WTC11 (cell line): ENCODE results near the gene RPS6KC1. TPM values are rescaled to one million over a fixed set of nuclear protein-coding genes. Genes with fewer than 3 reads are reported as not detected.
A peak's percentile ranks its signal among the peaks of the same experiment; 100 is the strongest.

Experiments used
- ATAC-seq: fragments of 200-7000 bp; cut with Tn5 transposase; 2 replicates; pipeline ENCODE4 v1.10.0; 2021; ENCODE audit warnings: mild to moderate bottlenecking, moderate library complexity
- CTCF ChIA-PET: fragments of 300-600 bp; sonication (Branson Sonifier 250); formaldehyde crosslinking; loops from one replicate; lab custom pipeline; 2021; ENCODE audit warnings: antibody characterized with exemption; lab: Charles Lee
- POLR2A ChIA-PET: fragments of 350-600 bp; sonication (Branson Sonifier 250); formaldehyde crosslinking; loops from one replicate; lab custom pipeline; 2021; ENCODE audit warnings: antibody characterized with exemption; lab: Charles Lee
- DNase-seq: peaks from one replicate; pipeline ENCODE4 v3.0.0; 2021; ENCODE audit warnings: low spot score
- H3K27ac Mint-ChIP-seq: 2 replicates; pipeline ENCODE4 v1.8.0; 2021; ENCODE audit warnings: mixed read lengths
- H3K27me3 Mint-ChIP-seq: 2 replicates; pipeline ENCODE4 v1.8.0; 2021; ENCODE audit warnings: low read depth, mild to moderate bottlenecking, moderate library complexity, mixed read lengths
- H3K36me3 Mint-ChIP-seq: 2 replicates; pipeline ENCODE4 v1.8.0; 2021; ENCODE audit warnings: mixed read lengths
- H3K4me1 Mint-ChIP-seq: 2 replicates; pipeline ENCODE4 v1.8.0; 2022; ENCODE audit warnings: mixed read lengths
- H3K4me3 Mint-ChIP-seq: 2 replicates; pipeline ENCODE4 v1.8.0; 2021; ENCODE audit warnings: mild to moderate bottlenecking, moderate library complexity, mixed read lengths
- H3K9me3 Mint-ChIP-seq: 2 replicates; pipeline ENCODE4 v1.8.0; 2021; ENCODE audit warnings: mixed read lengths
- ATF1 ChIP-seq: sonication (generic); formaldehyde crosslinking; IDR thresholded peaks from 2 replicates; pipeline ENCODE4 v1.8.1; 2023; ENCODE audit warnings: mild to moderate bottlenecking, moderate library complexity, missing genetic modification reagents
- CREB1 ChIP-seq: sonication (generic); formaldehyde crosslinking; IDR thresholded peaks from 2 replicates; pipeline ENCODE4 v1.8.0; 2023; ENCODE audit warnings: mild to moderate bottlenecking, missing genetic modification reagents
- FOXK1 ChIP-seq: sonication (generic); formaldehyde crosslinking; IDR thresholded peaks from 2 replicates; pipeline ENCODE4 v1.8.0; 2022; ENCODE audit warnings: mild to moderate bottlenecking, moderate library complexity, missing genetic modification reagents
- GABPB1 ChIP-seq: sonication (generic); formaldehyde crosslinking; IDR thresholded peaks from 2 replicates; pipeline ENCODE4 v1.8.1; 2023; ENCODE audit warnings: mild to moderate bottlenecking, missing genetic modification reagents
- KAT7 ChIP-seq: sonication (generic); formaldehyde crosslinking; IDR thresholded peaks from 2 replicates; pipeline ENCODE4 v1.8.1; 2023; ENCODE audit warnings: missing genetic modification reagents, mild to moderate bottlenecking, borderline replicate concordance
- RELA ChIP-seq: sonication (generic); formaldehyde crosslinking; IDR thresholded peaks from 2 replicates; pipeline ENCODE4 v1.8.1; 2022; ENCODE audit warnings: missing genetic modification reagents, mild to moderate bottlenecking, borderline replicate concordance
- SP1 ChIP-seq: sonication (generic); formaldehyde crosslinking; conservative IDR thresholded peaks from 2 replicates; pipeline ENCODE4 v1.8.1; 2022; ENCODE audit warnings: missing genetic modification reagents
- TEAD1 ChIP-seq: sonication (generic); formaldehyde crosslinking; IDR thresholded peaks from 2 replicates; pipeline ENCODE4 v1.8.0; 2022; ENCODE audit warnings: mild to moderate bottlenecking, missing genetic modification reagents
- TEAD4 ChIP-seq: sonication (generic); formaldehyde crosslinking; IDR thresholded peaks from 2 replicates; pipeline ENCODE4 v1.8.0; 2022; ENCODE audit warnings: mild to moderate bottlenecking, missing genetic modification reagents
- TP53 ChIP-seq: sonication (generic); formaldehyde crosslinking; IDR thresholded peaks from 2 replicates; pipeline ENCODE4 v1.8.1; 2023; ENCODE audit warnings: mild to moderate bottlenecking, missing genetic modification reagents
- ZNF138 ChIP-seq: sonication (generic); formaldehyde crosslinking; conservative IDR thresholded peaks from 2 replicates; pipeline ENCODE4 v1.8.1; 2022; ENCODE audit warnings: mild to moderate bottlenecking, moderate library complexity, missing genetic modification reagents
- ZNF219 ChIP-seq: sonication (generic); formaldehyde crosslinking; IDR thresholded peaks from 2 replicates; pipeline ENCODE4 v1.8.0; 2023; ENCODE audit warnings: missing genetic modification reagents, mild to moderate bottlenecking, borderline replicate concordance
- ZNF263 ChIP-seq: sonication (generic); formaldehyde crosslinking; IDR thresholded peaks from 2 replicates; pipeline ENCODE4 v1.8.1; 2022; ENCODE audit warnings: low read depth, mild to moderate bottlenecking, moderate library complexity, missing genetic modification reagents
- ZNF396 ChIP-seq: fragments of 250-450 bp; sonication (Bioruptor Pico); IDR thresholded peaks from 2 replicates; pipeline ENCODE4 v1.8.0; 2021; ENCODE audit warnings: mild to moderate bottlenecking, moderate library complexity, borderline replicate concordance
- ZNF423 ChIP-seq: fragments of 250-450 bp; sonication (Bioruptor Pico); IDR thresholded peaks from 2 replicates; pipeline ENCODE4 v2.1.2; 2022; ENCODE audit warnings: mild to moderate bottlenecking, moderate library complexity
- total RNA-seq: library from RNA; stranded (reverse); gene quantifications from 3 replicates; pipeline ENCODE4 v1.2.3, GENCODE V29; 2021
- TF ChIP-seq, protein P1 (sequence below): sonication (generic); formaldehyde crosslinking; IDR thresholded peaks from 2 replicates; pipeline ENCODE4 v1.8.1; 2023; ENCODE audit warnings: mild to moderate bottlenecking, missing genetic modification reagents, moderate library complexity
- TF ChIP-seq, protein P2 (sequence below): fragments of 200-600 bp; IDR thresholded peaks from 2 replicates; pipeline ENCODE4 v1.8.0; 2022; ENCODE audit warnings: antibody characterized with exemption
- TF ChIP-seq, protein P3 (sequence below): sonication (generic); formaldehyde crosslinking; IDR thresholded peaks from 2 replicates; pipeline ENCODE4 v1.8.1; 2023; ENCODE audit warnings: mild to moderate bottlenecking, missing genetic modification reagents, borderline replicate concordance
- TF ChIP-seq, protein P4 (sequence below): sonication (generic); formaldehyde crosslinking; IDR thresholded peaks from 2 replicates; pipeline ENCODE4 v1.8.1; 2022; ENCODE audit warnings: mild to moderate bottlenecking, missing genetic modification reagents, moderate library complexity, borderline replicate concordance
- TF ChIP-seq, protein P5 (sequence below): sonication (generic); formaldehyde crosslinking; IDR thresholded peaks from 2 replicates; pipeline ENCODE4 v1.8.0; 2023; ENCODE audit warnings: mild to moderate bottlenecking, missing genetic modification reagents
- TF ChIP-seq, protein P6 (sequence below): sonication (generic); formaldehyde crosslinking; IDR thresholded peaks from 2 replicates; pipeline ENCODE4 v1.8.0; 2022; ENCODE audit warnings: mild to moderate bottlenecking, missing genetic modification reagents
- TF ChIP-seq, protein P7 (sequence below): sonication (generic); formaldehyde crosslinking; IDR thresholded peaks from 2 replicates; pipeline ENCODE4 v1.8.0; 2022; ENCODE audit warnings: mild to moderate bottlenecking, missing genetic modification reagents

Gene RPS6KC1
- total RNA-seq, 1 experiment from 2014 or later: 17.4 TPM

DNA sequence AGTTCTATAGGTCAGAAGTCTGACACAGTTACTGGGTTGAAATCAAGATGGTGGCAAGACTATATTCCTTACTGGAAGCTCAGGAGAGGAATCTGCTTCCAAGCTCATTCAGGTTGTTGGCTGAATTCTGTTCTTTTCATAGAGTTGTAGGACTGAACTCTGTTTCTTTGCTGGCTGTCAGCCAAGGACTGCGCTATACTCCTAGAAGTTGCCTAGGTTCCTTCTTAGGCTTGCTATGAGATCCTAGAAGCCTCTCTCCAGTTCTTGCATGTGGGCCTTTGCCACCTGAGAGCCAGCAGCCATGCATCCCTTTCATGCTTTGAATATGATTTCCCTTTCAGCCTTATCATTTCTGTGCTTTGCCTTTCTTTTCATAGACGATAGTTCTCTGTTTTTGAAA, 176.4 kb downstream of the RPS6KC1 start:
- Mint-ChIP-seq H3K27ac (no peak overlapping the region), H3K9me3 (no peaks in the 10 kb centered on the region), H3K4me1 (peaks cover 29% of the 10 kb centered on the region), H3K36me3 (no peaks in the 10 kb centered on the region), H3K4me3 (no peak overlapping the region), H3K27me3 (no peaks in the 10 kb centered on the region; the same call in none of the 2 replicates)
- POLR2A ChIA-PET: no interaction called here
- TF ChIP-seq, protein P1, sequence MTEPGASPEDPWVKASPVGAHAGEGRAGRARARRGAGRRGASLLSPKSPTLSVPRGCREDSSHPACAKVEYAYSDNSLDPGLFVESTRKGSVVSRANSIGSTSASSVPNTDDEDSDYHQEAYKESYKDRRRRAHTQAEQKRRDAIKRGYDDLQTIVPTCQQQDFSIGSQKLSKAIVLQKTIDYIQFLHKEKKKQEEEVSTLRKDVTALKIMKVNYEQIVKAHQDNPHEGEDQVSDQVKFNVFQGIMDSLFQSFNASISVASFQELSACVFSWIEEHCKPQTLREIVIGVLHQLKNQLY (CRISPR knock-in tag): no peak
- TF ChIP-seq, protein P2, sequence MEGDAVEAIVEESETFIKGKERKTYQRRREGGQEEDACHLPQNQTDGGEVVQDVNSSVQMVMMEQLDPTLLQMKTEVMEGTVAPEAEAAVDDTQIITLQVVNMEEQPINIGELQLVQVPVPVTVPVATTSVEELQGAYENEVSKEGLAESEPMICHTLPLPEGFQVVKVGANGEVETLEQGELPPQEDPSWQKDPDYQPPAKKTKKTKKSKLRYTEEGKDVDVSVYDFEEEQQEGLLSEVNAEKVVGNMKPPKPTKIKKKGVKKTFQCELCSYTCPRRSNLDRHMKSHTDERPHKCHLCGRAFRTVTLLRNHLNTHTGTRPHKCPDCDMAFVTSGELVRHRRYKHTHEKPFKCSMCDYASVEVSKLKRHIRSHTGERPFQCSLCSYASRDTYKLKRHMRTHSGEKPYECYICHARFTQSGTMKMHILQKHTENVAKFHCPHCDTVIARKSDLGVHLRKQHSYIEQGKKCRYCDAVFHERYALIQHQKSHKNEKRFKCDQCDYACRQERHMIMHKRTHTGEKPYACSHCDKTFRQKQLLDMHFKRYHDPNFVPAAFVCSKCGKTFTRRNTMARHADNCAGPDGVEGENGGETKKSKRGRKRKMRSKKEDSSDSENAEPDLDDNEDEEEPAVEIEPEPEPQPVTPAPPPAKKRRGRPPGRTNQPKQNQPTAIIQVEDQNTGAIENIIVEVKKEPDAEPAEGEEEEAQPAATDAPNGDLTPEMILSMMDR: no peak
- no peak for TF ChIP-seq TEAD4 (CRISPR knock-in tag)
- TF ChIP-seq RELA (CRISPR knock-in tag): no peak
- TF ChIP-seq ZNF396: no peak
- TF ChIP-seq, protein P3, sequence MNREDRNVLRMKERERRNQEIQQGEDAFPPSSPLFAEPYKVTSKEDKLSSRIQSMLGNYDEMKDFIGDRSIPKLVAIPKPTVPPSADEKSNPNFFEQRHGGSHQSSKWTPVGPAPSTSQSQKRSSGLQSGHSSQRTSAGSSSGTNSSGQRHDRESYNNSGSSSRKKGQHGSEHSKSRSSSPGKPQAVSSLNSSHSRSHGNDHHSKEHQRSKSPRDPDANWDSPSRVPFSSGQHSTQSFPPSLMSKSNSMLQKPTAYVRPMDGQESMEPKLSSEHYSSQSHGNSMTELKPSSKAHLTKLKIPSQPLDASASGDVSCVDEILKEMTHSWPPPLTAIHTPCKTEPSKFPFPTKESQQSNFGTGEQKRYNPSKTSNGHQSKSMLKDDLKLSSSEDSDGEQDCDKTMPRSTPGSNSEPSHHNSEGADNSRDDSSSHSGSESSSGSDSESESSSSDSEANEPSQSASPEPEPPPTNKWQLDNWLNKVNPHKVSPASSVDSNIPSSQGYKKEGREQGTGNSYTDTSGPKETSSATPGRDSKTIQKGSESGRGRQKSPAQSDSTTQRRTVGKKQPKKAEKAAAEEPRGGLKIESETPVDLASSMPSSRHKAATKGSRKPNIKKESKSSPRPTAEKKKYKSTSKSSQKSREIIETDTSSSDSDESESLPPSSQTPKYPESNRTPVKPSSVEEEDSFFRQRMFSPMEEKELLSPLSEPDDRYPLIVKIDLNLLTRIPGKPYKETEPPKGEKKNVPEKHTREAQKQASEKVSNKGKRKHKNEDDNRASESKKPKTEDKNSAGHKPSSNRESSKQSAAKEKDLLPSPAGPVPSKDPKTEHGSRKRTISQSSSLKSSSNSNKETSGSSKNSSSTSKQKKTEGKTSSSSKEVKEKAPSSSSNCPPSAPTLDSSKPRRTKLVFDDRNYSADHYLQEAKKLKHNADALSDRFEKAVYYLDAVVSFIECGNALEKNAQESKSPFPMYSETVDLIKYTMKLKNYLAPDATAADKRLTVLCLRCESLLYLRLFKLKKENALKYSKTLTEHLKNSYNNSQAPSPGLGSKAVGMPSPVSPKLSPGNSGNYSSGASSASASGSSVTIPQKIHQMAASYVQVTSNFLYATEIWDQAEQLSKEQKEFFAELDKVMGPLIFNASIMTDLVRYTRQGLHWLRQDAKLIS: no peak
- TF ChIP-seq, protein P4, sequence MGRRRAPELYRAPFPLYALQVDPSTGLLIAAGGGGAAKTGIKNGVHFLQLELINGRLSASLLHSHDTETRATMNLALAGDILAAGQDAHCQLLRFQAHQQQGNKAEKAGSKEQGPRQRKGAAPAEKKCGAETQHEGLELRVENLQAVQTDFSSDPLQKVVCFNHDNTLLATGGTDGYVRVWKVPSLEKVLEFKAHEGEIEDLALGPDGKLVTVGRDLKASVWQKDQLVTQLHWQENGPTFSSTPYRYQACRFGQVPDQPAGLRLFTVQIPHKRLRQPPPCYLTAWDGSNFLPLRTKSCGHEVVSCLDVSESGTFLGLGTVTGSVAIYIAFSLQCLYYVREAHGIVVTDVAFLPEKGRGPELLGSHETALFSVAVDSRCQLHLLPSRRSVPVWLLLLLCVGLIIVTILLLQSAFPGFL (CRISPR knock-in tag): no peak
- no peak for TF ChIP-seq TP53 (CRISPR knock-in tag)
- no peak for TF ChIP-seq ZNF219 (CRISPR knock-in tag)
- no peak for TF ChIP-seq CREB1
- TF ChIP-seq, protein P5, sequence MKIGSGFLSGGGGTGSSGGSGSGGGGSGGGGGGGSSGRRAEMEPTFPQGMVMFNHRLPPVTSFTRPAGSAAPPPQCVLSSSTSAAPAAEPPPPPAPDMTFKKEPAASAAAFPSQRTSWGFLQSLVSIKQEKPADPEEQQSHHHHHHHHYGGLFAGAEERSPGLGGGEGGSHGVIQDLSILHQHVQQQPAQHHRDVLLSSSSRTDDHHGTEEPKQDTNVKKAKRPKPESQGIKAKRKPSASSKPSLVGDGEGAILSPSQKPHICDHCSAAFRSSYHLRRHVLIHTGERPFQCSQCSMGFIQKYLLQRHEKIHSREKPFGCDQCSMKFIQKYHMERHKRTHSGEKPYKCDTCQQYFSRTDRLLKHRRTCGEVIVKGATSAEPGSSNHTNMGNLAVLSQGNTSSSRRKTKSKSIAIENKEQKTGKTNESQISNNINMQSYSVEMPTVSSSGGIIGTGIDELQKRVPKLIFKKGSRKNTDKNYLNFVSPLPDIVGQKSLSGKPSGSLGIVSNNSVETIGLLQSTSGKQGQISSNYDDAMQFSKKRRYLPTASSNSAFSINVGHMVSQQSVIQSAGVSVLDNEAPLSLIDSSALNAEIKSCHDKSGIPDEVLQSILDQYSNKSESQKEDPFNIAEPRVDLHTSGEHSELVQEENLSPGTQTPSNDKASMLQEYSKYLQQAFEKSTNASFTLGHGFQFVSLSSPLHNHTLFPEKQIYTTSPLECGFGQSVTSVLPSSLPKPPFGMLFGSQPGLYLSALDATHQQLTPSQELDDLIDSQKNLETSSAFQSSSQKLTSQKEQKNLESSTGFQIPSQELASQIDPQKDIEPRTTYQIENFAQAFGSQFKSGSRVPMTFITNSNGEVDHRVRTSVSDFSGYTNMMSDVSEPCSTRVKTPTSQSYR (CRISPR knock-in tag): no peak
- TF ChIP-seq ATF1 (CRISPR knock-in tag): no peak
- no peak for TF ChIP-seq ZNF263
- TF ChIP-seq GABPB1: no peak
- TF ChIP-seq ZNF138: no peak
- ATAC-seq: no peak
- CTCF ChIA-PET: no interaction called here
- no peak for DNase-seq

DNA sequence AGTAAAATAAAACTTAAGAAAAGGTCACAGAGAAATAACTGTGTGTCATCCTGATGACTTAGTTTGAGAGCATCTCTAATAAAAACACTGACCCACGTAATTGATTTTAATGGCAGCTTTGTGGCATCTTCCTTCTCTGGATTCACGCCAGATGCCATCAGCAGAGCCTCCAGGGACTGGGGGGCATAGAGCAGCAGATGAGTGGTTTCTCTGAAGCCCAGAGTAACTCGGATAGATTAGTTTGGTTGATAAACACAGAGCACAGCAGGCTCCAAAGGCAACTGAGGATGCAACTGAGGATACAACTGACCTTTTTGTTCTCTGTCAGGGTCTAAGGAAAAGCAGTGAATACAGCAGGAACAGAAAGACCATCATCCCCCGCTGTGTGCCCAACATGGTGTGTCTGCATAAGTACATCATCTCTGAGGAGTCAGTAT, 180.8 kb downstream of the RPS6KC1 start:
- peaks cover 29% of the 10 kb centered on the region for H3K4me1 Mint-ChIP-seq
- H3K27ac Mint-ChIP-seq: no peak overlapping the region
- ATAC-seq: peak; percentile 99
- POLR2A ChIA-PET: no interaction called here
- no peaks in the 10 kb centered on the region; the same call in none of the 2 replicates for H3K27me3 Mint-ChIP-seq
- H3K4me3 Mint-ChIP-seq: no peak overlapping the region
- CTCF ChIA-PET: no interaction called here
- peak; percentile 46 for DNase-seq
- H3K36me3 Mint-ChIP-seq: no peaks in the 10 kb centered on the region
- no peaks in the 10 kb centered on the region for H3K9me3 Mint-ChIP-seq
- TF ChIP-seq KAT7 (CRISPR knock-in tag) (no peak), SP1 (CRISPR knock-in tag) (0 out of 2 replicates have a peak, but pooled peaks have one; percentile 29), TEAD1 (peak; percentile 83; the same call in 1 of the 2 replicates), FOXK1 (CRISPR knock-in tag) (peak; percentile 75; the same call in 1 of the 2 replicates), ZNF423 (peak; percentile 26; the same call in 1 of the 2 replicates)
- TF ChIP-seq, protein P6, sequence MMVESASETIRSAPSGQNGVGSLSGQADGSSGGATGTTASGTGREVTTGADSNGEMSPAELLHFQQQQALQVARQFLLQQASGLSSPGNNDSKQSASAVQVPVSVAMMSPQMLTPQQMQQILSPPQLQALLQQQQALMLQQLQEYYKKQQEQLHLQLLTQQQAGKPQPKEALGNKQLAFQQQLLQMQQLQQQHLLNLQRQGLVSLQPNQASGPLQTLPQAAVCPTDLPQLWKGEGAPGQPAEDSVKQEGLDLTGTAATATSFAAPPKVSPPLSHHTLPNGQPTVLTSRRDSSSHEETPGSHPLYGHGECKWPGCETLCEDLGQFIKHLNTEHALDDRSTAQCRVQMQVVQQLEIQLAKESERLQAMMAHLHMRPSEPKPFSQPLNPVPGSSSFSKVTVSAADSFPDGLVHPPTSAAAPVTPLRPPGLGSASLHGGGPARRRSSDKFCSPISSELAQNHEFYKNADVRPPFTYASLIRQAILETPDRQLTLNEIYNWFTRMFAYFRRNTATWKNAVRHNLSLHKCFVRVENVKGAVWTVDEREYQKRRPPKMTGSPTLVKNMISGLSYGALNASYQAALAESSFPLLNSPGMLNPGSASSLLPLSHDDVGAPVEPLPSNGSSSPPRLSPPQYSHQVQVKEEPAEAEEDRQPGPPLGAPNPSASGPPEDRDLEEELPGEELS (CRISPR knock-in tag): peak; percentile 80; the same call in 1 of the 2 replicates
- TF ChIP-seq, protein P7, sequence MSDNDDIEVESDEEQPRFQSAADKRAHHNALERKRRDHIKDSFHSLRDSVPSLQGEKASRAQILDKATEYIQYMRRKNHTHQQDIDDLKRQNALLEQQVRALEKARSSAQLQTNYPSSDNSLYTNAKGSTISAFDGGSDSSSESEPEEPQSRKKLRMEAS (CRISPR knock-in tag): no peak
